Kidney (tissue), 14 donors: ENCODE results near the gene ABCB9. TPM values are rescaled to one million over a fixed set of nuclear protein-coding genes. Genes with fewer than 3 reads are reported as not detected.

ENCODE experiments used
- DNase-seq, 5 donors: peaks; one replicate each; pipeline ENCODE4 v3.0.0-alpha.2; 2013 to 2020
- FAIRE-seq: peaks from 2 replicates; lab custom pipeline; 2012; peaks lifted over from hg19 to GRCh38; lab: Jason Lieb, UNC
- H3K27ac ChIP-seq, 2 donors: one replicate each; pipeline ENCODE4 v1.7.0; 2013; ENCODE audit warnings: low read depth in 2 of 2, low read length in 2 of 2, inconsistent platforms in 1 of 2
- H3K27me3 ChIP-seq: one replicate; pipeline ENCODE4 v1.7.1; 2013; ENCODE audit warnings: low read length, inconsistent platforms; ENCODE audit not compliant: control insufficient read depth, insufficient read depth
- H3K36me3 ChIP-seq, 3 donors: one replicate each; pipeline versions ENCODE4 v1.7.0 to v1.7.1; 2013; ENCODE audit warnings: low read length in 3 of 3, control low read depth in 1 of 3, inconsistent platforms in 1 of 3; ENCODE audit not compliant: insufficient read depth in 3 of 3, control insufficient read depth in 2 of 3
- H3K4me1 ChIP-seq, 3 donors: one replicate each; pipeline versions ENCODE4 v1.7.0 to v1.7.1; 2013; ENCODE audit warnings: low read length in 3 of 3, inconsistent platforms in 1 of 3, low read depth in 1 of 3; ENCODE audit not compliant: control insufficient read depth in 2 of 3, insufficient read depth in 2 of 3
- H3K4me3 ChIP-seq, 3 donors: one replicate each; pipeline versions ENCODE4 v1.7.0 to v1.8.1; 2013; ENCODE audit warnings: low read length in 3 of 3, control low read depth in 1 of 3, inconsistent platforms in 1 of 3
- H3K9ac ChIP-seq, 3 donors: one replicate each; pipeline versions ENCODE4 v1.7.0 to v1.7.1; 2013; ENCODE audit warnings: low read length in 3 of 3, control low read depth in 1 of 3, inconsistent platforms in 1 of 3
- H3K9me3 ChIP-seq, 3 donors: one replicate each; pipeline versions ENCODE4 v1.7.0 to v1.7.1; 2013; ENCODE audit warnings: low read length in 3 of 3, control low read depth in 1 of 3, inconsistent platforms in 1 of 3; ENCODE audit not compliant: control insufficient read depth in 2 of 3, insufficient read depth in 1 of 3
- intact Hi-C: fragments of 100-400 bp; cut with DNase I; formaldehyde crosslinking; loops from one replicate; pipeline ENCODE4 v1.11.1; 2022
- polyA plus RNA-seq: library from polyadenylated mRNA; stranded (reverse); fragments of 350-450 nt; fragmentation: Illumina TruSeq; extraction: RNeasy Lipid Tissue Mini Kit (QIAGEN cat#74804); gene quantifications from one replicate; pipeline ENCODE4 v1.2.3, GENCODE V29; 2014; ENCODE audit warnings: low read depth, low replicate concordance; ENCODE audit not compliant: insufficient read depth
- total RNA-seq: library from RNA; stranded (reverse); fragmentation: NEBNext Ultra II Directional; extraction: Animal tissue kit (Norgen Biotek cat#: 25700); gene quantifications from one replicate; pipeline ENCODE4 v1.2.1, GENCODE V29; 2021
- TF ChIP-seq, protein P1 (sequence below): IDR thresholded peaks from 3 replicates; pipeline ENCODE4 v1.5.1; 2012; ENCODE audit warnings: mild to moderate bottlenecking, moderate library complexity, borderline replicate concordance; ENCODE audit not compliant: insufficient read depth; ENCODE audit errors: extremely low read depth
- donor health status: control.
- donor health status: control.
- donor health status: control.
- donor health status: control.
- donor health status: control.
- donor health status: DM: yes; HTN: yes; CAD: no.
- donor health status: Normal renal cell carcinoma (clear cell type).

Gene ABCB9
- total and polyA plus RNA-seq, 2 donors from 2014 or later: 4.6 to 7.6 TPM

DNA sequence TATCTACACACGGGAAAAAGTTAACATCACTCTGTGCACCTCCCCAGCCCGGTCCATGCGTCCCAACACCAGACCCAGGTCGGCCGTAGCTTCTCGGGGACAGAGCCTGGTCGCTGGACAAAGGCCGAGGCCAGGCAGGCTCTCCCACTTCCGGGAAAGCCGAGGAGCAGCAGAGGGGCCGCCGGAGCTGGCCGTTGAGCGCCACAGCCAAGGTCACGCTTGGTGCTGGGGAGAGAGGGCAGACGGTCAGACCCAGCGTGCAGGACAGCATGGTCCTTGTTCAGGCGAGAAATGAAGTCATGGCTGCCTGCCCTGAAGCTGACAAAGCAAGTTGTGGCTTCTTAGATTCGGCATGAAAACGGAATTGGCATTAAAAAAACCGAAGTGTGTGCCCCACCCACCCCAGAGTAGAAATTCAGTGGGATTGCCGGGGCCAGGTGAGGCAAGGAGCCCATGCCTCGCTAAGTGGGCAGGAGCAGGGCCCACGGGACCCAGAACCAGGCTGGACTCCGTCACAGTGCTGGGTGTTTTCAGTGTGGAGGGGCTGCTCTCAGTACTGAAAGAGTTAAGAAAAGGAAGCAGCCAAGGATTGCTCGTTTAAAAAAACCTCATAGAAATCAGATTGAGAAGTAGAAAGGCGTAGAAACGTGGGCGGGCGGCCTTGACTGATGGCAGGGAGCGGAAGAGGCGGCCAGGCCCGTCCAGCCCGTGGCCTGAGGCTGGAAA, 18.5 kb upstream of the ABCB9 start:
- peaks cover 0 to 5% (median 4%) of the 10 kb centered on the region in 3 donors for H3K36me3 ChIP-seq
- FAIRE-seq (no peak), DNase-seq (peak; percentile 40 to 89 (median 72))
- intact Hi-C loops: no loop called here
- peak overlapping the region in 1 of 2 donors; percentile 71 for H3K27ac ChIP-seq
- H3K27me3 ChIP-seq: no peaks in the 10 kb centered on the region
- peak overlapping the region in 1 of 3 donors; percentile 9 for H3K9ac ChIP-seq
- peaks cover 3 to 40% (median 13%) of the 10 kb centered on the region in 3 donors for H3K4me1 ChIP-seq
- no peaks in the 10 kb centered on the region for H3K9me3 ChIP-seq
- TF ChIP-seq, protein P1, sequence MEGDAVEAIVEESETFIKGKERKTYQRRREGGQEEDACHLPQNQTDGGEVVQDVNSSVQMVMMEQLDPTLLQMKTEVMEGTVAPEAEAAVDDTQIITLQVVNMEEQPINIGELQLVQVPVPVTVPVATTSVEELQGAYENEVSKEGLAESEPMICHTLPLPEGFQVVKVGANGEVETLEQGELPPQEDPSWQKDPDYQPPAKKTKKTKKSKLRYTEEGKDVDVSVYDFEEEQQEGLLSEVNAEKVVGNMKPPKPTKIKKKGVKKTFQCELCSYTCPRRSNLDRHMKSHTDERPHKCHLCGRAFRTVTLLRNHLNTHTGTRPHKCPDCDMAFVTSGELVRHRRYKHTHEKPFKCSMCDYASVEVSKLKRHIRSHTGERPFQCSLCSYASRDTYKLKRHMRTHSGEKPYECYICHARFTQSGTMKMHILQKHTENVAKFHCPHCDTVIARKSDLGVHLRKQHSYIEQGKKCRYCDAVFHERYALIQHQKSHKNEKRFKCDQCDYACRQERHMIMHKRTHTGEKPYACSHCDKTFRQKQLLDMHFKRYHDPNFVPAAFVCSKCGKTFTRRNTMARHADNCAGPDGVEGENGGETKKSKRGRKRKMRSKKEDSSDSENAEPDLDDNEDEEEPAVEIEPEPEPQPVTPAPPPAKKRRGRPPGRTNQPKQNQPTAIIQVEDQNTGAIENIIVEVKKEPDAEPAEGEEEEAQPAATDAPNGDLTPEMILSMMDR: no peak
- no peak overlapping the region for H3K4me3 ChIP-seq

DNA sequence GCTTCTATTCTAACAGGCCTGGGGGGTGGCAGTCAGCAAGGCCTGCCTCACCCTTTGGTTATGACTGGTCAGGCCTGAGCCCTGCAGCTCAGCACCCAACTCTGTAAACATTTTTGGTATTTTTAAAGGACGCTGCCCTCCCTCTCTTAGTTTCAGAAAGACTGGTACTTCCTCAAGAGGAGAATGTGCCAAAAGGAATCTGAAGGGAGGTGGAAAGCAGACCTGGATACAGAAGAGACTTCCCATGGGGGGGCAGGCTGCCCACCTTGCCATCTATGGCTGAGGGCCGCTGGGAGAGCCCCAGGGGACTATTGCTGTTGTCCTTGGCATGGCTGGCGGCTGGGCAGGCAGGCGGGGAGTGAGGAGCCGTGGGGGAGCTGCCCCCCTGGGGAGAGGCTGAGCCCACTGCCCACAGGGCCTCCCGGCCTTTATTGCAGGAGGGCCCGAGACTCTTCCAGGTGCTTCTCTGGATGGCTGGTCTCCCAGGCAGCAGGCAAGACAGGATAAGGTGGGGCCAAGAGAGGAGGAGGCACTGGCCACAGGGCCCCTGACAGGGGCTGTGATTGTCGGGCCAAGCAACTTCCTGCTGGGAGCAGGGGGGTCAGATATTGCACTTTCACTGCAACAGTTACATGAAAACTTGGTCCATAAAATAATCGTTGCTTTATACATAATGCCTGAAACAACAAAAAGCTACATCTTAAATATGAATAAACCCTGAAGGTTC, 17.7 kb upstream of the ABCB9 start:
- Histone ChIP-seq H3K27ac (peak overlapping the region; percentile 40 to 71), H3K4me3 (no peak overlapping the region), H3K36me3 (peaks cover 0 to 4% (median 4%) of the 10 kb centered on the region in 3 donors), H3K27me3 (no peaks in the 10 kb centered on the region), H3K9me3 (no peaks in the 10 kb centered on the region), H3K4me1 (peaks cover 3 to 48% (median 19%) of the 10 kb centered on the region in 3 donors), H3K9ac (peak overlapping the region in 1 of 3 donors; percentile 9)
- TF ChIP-seq, protein P1: no peak
- intact Hi-C loops: no loop called here
- peak in 2 of 5 donors; percentile 58 to 72 for DNase-seq
- no peak for FAIRE-seq

DNA sequence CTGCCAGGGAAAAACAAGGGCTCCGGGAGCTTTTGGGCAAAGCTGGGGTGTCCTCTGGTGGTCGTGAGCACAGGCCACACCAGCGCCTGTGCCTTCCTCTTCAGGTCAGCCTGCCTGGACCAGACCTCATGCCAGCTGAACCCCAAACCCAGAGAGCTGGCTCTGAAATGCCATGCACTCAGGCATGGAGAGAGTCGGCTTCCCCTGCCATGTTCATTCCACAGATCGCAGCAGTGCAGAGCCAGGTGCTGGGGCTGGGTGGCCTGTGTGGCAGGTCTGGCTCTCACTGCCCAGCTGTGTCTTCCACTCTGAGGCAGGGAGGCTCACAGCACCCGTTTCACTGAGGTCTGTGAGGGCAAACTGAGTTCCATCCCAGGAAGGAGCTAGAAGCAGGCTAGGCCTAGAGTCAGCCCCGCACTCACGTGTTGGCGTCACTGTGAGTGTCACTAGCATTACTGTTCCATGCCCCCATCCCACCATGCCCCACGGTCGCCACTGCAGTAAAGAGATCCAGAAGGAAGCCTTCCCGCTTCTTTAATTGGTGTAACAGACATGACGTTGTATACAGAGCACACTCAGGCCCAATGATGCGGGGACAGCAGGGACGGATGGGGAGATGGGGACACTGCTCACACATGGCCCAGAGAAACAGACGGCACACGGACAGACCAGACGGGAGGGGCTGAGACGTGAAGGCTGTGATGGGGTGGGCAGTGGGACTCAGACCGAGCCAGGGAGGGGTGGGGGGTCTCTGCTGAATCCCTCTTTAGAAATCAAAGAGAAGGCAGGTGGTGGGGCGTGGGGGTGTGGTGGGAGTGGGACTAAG, 16.9 kb upstream of the ABCB9 start:
- TF ChIP-seq, protein P1: no peak
- peaks cover 0 to 7% (median 3%) of the 10 kb centered on the region in 3 donors for H3K36me3 ChIP-seq
- DNase-seq (peak in 2 of 5 donors; percentile 45 to 50), FAIRE-seq (no peak)
- H3K4me3 ChIP-seq: no peak overlapping the region
- intact Hi-C loops: no loop called here
- H3K27me3 ChIP-seq: no peaks in the 10 kb centered on the region
- H3K9ac ChIP-seq: no peak overlapping the region
- H3K4me1 ChIP-seq: peaks cover 3 to 49% (median 19%) of the 10 kb centered on the region in 3 donors
- peak overlapping the region; percentile 11 to 40 for H3K27ac ChIP-seq
- no peaks in the 10 kb centered on the region for H3K9me3 ChIP-seq
